ENCODE measurements around the gene IFFO2. TPM values are rescaled to one million over a fixed set of nuclear protein-coding genes. Genes with fewer than 3 reads are reported as not detected.

IFFO2 gene
- total and polyA plus RNA-seq, 2 donors (not counting 1 experiment from before 2014, with no cell fraction given): 5.8 to 10.4 TPM

DNA sequence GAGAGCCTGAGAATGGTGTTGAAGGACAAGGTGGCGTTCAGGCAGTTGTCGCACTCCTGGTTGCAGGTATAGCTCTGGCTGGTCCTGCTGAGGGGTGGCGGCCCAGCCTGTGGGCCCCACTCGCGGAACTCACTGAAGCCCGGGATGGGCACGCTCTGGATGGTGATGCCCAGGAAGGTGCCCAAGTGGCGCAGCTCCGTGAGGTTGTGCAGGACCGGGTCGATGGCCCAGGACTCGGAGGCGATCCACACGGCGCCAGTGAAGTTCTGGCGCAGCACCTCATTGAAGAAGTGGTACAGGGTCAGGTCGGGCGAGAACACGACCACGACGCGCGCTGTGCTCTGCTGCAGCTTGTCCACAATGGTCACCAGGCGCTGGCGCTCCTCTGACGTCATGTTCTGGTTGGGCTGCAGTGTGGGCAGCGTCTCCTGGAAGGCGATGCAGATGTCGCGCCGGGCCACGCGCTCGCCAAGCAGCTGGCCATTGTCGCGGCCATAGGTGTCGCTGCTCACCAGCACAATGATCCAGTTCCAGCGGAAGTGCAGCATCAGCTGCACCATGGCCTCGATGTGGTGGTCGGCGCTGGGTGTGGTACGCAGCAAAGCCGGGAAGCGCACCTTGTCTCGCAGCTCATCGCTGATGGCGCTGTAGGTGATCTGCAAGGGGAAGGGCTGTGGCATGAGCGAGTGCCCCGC is 102.0 kb downstream of the IFFO2 start:
- TF ChIP-seq, protein P1, sequence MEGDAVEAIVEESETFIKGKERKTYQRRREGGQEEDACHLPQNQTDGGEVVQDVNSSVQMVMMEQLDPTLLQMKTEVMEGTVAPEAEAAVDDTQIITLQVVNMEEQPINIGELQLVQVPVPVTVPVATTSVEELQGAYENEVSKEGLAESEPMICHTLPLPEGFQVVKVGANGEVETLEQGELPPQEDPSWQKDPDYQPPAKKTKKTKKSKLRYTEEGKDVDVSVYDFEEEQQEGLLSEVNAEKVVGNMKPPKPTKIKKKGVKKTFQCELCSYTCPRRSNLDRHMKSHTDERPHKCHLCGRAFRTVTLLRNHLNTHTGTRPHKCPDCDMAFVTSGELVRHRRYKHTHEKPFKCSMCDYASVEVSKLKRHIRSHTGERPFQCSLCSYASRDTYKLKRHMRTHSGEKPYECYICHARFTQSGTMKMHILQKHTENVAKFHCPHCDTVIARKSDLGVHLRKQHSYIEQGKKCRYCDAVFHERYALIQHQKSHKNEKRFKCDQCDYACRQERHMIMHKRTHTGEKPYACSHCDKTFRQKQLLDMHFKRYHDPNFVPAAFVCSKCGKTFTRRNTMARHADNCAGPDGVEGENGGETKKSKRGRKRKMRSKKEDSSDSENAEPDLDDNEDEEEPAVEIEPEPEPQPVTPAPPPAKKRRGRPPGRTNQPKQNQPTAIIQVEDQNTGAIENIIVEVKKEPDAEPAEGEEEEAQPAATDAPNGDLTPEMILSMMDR (conservative IDR thresholded peaks at IDR 0.05 in 1 of 2, IDR thresholded peaks at IDR 0.05 in 1 of 2; ENCODE audit: low read depth in 1 of 2, low read length in 2 of 2): no peak
- no peak overlapping the region for H3K9ac ChIP-seq (ENCODE audit: insufficient read depth, low read length)
- no peaks in the 10 kb centered on the region for H3K36me3 ChIP-seq (ENCODE audit: control insufficient read depth, insufficient read depth, low read length)
- no peak overlapping the region for H2AFZ ChIP-seq (ENCODE audit: low read length)
- no peak overlapping the region for H3K4me2 ChIP-seq (ENCODE audit: extremely low read depth, insufficient read depth, low read length)
- H4K20me1 ChIP-seq (ENCODE audit: control insufficient read depth, extremely low read depth, insufficient read depth, low read length): no peaks in the 10 kb centered on the region
- DNase-seq (ENCODE audit: low read depth in 2 of 2): no peak
- H3K4me1 ChIP-seq (ENCODE audit: control insufficient read depth, extremely low read depth, insufficient read depth, low read length): no peaks in the 10 kb centered on the region
- H3K27me3 ChIP-seq (ENCODE audit: control insufficient read depth, insufficient read depth, low read length): no peaks in the 10 kb centered on the region
- no peaks in the 10 kb centered on the region for H3K79me2 ChIP-seq (ENCODE audit: control insufficient read depth, insufficient read depth, low read length)
- no peak overlapping the region for H3K27ac ChIP-seq (ENCODE audit: insufficient read depth, low read length)
- no peaks in the 10 kb centered on the region for H3K9me3 ChIP-seq (ENCODE audit: control insufficient read depth, insufficient read depth, low read depth, low read length)
- no peak overlapping the region for H3K4me3 ChIP-seq (replicated peaks in 1 of 4; ENCODE audit: control extremely low read depth in 1 of 4, insufficient read depth in 1 of 4, low read depth in 3 of 4, low read length in 4 of 4)

Other genes with a start within 250 kb of the IFFO2 start
- gene TAS1R2, start 97.0 kb downstream of the IFFO2 start, total RNA-seq: not detected in 2 replicates
- not detected in 2 replicates for gene TAS1R2, start 97.0 kb downstream of the IFFO2 start, polyA plus RNA-seq
- 6.9 and 11.9 TPM in 2 replicates for gene ALDH4A1, start 54.1 kb downstream of the IFFO2 start, total RNA-seq
- 6.9 and 8.3 TPM in 2 replicates for gene ALDH4A1, start 54.1 kb downstream of the IFFO2 start, polyA plus RNA-seq